ENCODE data around the gene ZNF436. TPM values are rescaled to one million over a fixed set of nuclear protein-coding genes. Genes with fewer than 3 reads are reported as not detected.
A peak's percentile ranks its signal among the peaks of the same experiment; 100 is the strongest.

The ZNF436 gene
- total RNA-seq, 5 donors from 2014 or later (not counting 1 experiment from before 2014, with no cell fraction given) = 4.6 to 9.8 (median 9.3) TPM

GRCh38 chr1:23405946-23406345 lies 36.3 kb upstream of the ZNF436 start:
- 77% methylated on average over 2 of the region's 3 CpGs for WGBS (ENCODE audit: insufficient coverage)
- ATAC-seq (replicated peaks in 1 of 4) = no peak
- Histone ChIP-seq H3K9me3 (no peaks in the 10 kb centered on the region), H3K36me3 (ENCODE audit: control insufficient read depth in 2 of 2, extremely low read depth in 1 of 2, insufficient read depth in 1 of 2, low read length in 1 of 2) (peaks cover 0 to 4% of the 10 kb centered on the region in 2 donors), H3K4me3 (ENCODE audit: control insufficient read depth in 1 of 2, extremely low read depth in 1 of 2, low read length in 1 of 2) (no peak overlapping the region), H3K4me1 (ENCODE audit: control insufficient read depth in 1 of 2, extremely low read depth in 1 of 2, insufficient read depth in 2 of 2, low read length in 2 of 2) (peaks cover 0 to 6% of the 10 kb centered on the region in 2 experiments), H3K27ac (ENCODE audit: low read length) (no peak overlapping the region), H3K27me3 (replicated peaks in 1 of 2; ENCODE audit: control insufficient read depth in 2 of 2, extremely low read depth in 1 of 2, insufficient read depth in 2 of 2, low read length in 1 of 2) (no peaks in the 10 kb centered on the region)
- POLR2A ChIA-PET = no interaction called here
- Mint-ChIP-seq H3K27ac (no peak overlapping the region), H3K9me3 (no peaks in the 10 kb centered on the region), H3K4me3 (no peak overlapping the region), H3K27me3 (no peaks in the 10 kb centered on the region), H3K4me1 (peaks cover 10 to 12% (median 11%) of the 10 kb centered on the region in 3 donors), H3K36me3 (peaks cover 7% of the 10 kb centered on the region)
- DNase-seq = no peak
- CTCF ChIA-PET = no interaction called here

- Mint-ChIP-seq H3K27ac (no peak overlapping the region), H3K36me3 (peaks cover 11% of the 10 kb centered on the region), H3K4me3 (no peak overlapping the region), H3K4me1 (peaks cover 10 to 12% (median 11%) of the 10 kb centered on the region in 3 donors), H3K9me3 (no peaks in the 10 kb centered on the region), H3K27me3 (no peaks in the 10 kb centered on the region)
- ATAC-seq (replicated peaks in 1 of 4) = peak; percentile 88 to 97 (median 94)
- ChIA-PET CTCF (interaction anchor here (0.5 to 1.2 kb wide), 8 partner anchors 14 to 214 kb away, joined by 3 to 4 read pairs (median 3); partner anchors contain the start of gene HNRNPR (in 1 of the 2)), POLR2A (interaction anchor here (0.6 kb wide), 3 partner anchors 9 to 1770 kb away, joined by 3 to 4 read pairs (median 3); no protein-coding TSS in a partner anchor)
- WGBS (ENCODE audit: insufficient coverage) = 18% methylated on average over 17 of the region's 19 CpGs
- Histone ChIP-seq H3K36me3 (ENCODE audit: control insufficient read depth in 2 of 2, extremely low read depth in 1 of 2, insufficient read depth in 1 of 2, low read length in 1 of 2) (peaks cover 0 to 4% of the 10 kb centered on the region in 2 donors), H3K27ac (ENCODE audit: low read length) (no peak overlapping the region), H3K9me3 (no peaks in the 10 kb centered on the region), H3K27me3 (replicated peaks in 1 of 2; ENCODE audit: control insufficient read depth in 2 of 2, extremely low read depth in 1 of 2, insufficient read depth in 2 of 2, low read length in 1 of 2) (no peaks in the 10 kb centered on the region), H3K4me1 (ENCODE audit: control insufficient read depth in 1 of 2, extremely low read depth in 1 of 2, insufficient read depth in 2 of 2, low read length in 2 of 2) (peaks cover 0 to 6% of the 10 kb centered on the region in 2 experiments), H3K4me3 (ENCODE audit: control insufficient read depth in 1 of 2, extremely low read depth in 1 of 2, low read length in 1 of 2) (no peak overlapping the region)
- peak; percentile 48 to 85 (median 74) for DNase-seq
These were observed 34.3 kb upstream of the ZNF436 start for GRCh38 chr1:23403735-23404486.

- H3K4me1 Mint-ChIP-seq = peaks cover 10 to 12% (median 11%) of the 10 kb centered on the region in 3 donors
- DNase-seq (no peak), ATAC-seq (replicated peaks in 1 of 4) (no peak)
- CTCF ChIA-PET = interaction anchor here (0.6 to 1.2 kb wide), 5 partner anchors 14 to 67 kb away, joined by 3 to 4 read pairs (median 3); partner anchors contain the start of gene HNRNPR (in 1 of the 2)
- WGBS (ENCODE audit: insufficient coverage) = 100% methylated on average over 2 of the region's 4 CpGs
- POLR2A ChIA-PET = interaction anchor here in 1 of 2 donors (0.6 kb wide), 1 partner anchor 298 kb away, joined by 3 read pairs; no protein-coding TSS in a partner anchor
- Histone ChIP-seq H3K4me1 (ENCODE audit: control insufficient read depth in 1 of 2, extremely low read depth in 1 of 2, insufficient read depth in 2 of 2, low read length in 2 of 2) (peaks cover 0 to 6% of the 10 kb centered on the region in 2 experiments), H3K9me3 (no peaks in the 10 kb centered on the region), H3K27me3 (replicated peaks in 1 of 2; ENCODE audit: control insufficient read depth in 2 of 2, extremely low read depth in 1 of 2, insufficient read depth in 2 of 2, low read length in 1 of 2) (no peaks in the 10 kb centered on the region), H3K27ac (ENCODE audit: low read length) (no peak overlapping the region), H3K4me3 (ENCODE audit: control insufficient read depth in 1 of 2, extremely low read depth in 1 of 2, low read length in 1 of 2) (no peak overlapping the region), H3K36me3 (ENCODE audit: control insufficient read depth in 2 of 2, extremely low read depth in 1 of 2, insufficient read depth in 1 of 2, low read length in 1 of 2) (peaks cover 0 to 2% of the 10 kb centered on the region in 2 donors)
- no peak overlapping the region for H3K4me3 Mint-ChIP-seq
- H3K27ac Mint-ChIP-seq = no peak overlapping the region
- H3K9me3 Mint-ChIP-seq = no peaks in the 10 kb centered on the region
- no peaks in the 10 kb centered on the region for H3K27me3 Mint-ChIP-seq
- H3K36me3 Mint-ChIP-seq = peaks cover 11% of the 10 kb centered on the region
These were observed 33.7 kb upstream of the ZNF436 start for GRCh38 chr1:23403355-23403734.

- ATAC-seq (replicated peaks in 1 of 4) (no peak), DNase-seq (no peak)
- ChIA-PET CTCF (interaction anchor here in 1 of 2 donors (1.2 kb wide), 2 partner anchors 14 to 35 kb away, joined by 3 to 4 read pairs; no protein-coding TSS in a partner anchor), POLR2A (interaction anchor here (0.6 to 0.7 kb wide), 2 partner anchors 210 to 298 kb away, joined by 3 to 6 read pairs; no protein-coding TSS in a partner anchor)
- Mint-ChIP-seq H3K27ac (no peak overlapping the region), H3K4me1 (peaks cover 10 to 12% (median 11%) of the 10 kb centered on the region in 3 donors), H3K9me3 (no peaks in the 10 kb centered on the region), H3K27me3 (no peaks in the 10 kb centered on the region), H3K4me3 (no peak overlapping the region), H3K36me3 (peaks cover 11% of the 10 kb centered on the region)
- Histone ChIP-seq H3K4me1 (ENCODE audit: control insufficient read depth in 1 of 2, extremely low read depth in 1 of 2, insufficient read depth in 2 of 2, low read length in 2 of 2) (peaks cover 0 to 6% of the 10 kb centered on the region in 2 experiments), H3K27me3 (replicated peaks in 1 of 2; ENCODE audit: control insufficient read depth in 2 of 2, extremely low read depth in 1 of 2, insufficient read depth in 2 of 2, low read length in 1 of 2) (no peaks in the 10 kb centered on the region), H3K36me3 (ENCODE audit: control insufficient read depth in 2 of 2, extremely low read depth in 1 of 2, insufficient read depth in 1 of 2, low read length in 1 of 2) (no peaks in the 10 kb centered on the region), H3K9me3 (no peaks in the 10 kb centered on the region), H3K27ac (ENCODE audit: low read length) (no peak overlapping the region), H3K4me3 (ENCODE audit: control insufficient read depth in 1 of 2, extremely low read depth in 1 of 2, low read length in 1 of 2) (no peak overlapping the region)
- 85% methylated on average over 4 of the region's 6 CpGs for WGBS (ENCODE audit: insufficient coverage)
These were observed 33.4 kb upstream of the ZNF436 start for GRCh38 chr1:23403038-23403336.

GRCh38 chr1:23402286-23403037 lies 32.8 kb upstream of the ZNF436 start:
- DNase-seq = peak in 1 of 35 experiments; percentile 4
- peaks cover 10 to 12% (median 11%) of the 10 kb centered on the region in 3 donors for H3K4me1 Mint-ChIP-seq

GRCh38 chr1:23401313-23401712 lies 31.7 kb upstream of the ZNF436 start:
- Mint-ChIP-seq H3K36me3 (peaks cover 21% of the 10 kb centered on the region), H3K4me3 (no peak overlapping the region)

More at GRCh38 chr1:23402286-23403037, 32.8 kb upstream of the ZNF436 start:
- ChIA-PET POLR2A (interaction anchor here (0.6 to 0.7 kb wide), 2 partner anchors 24 to 211 kb away, joined by 3 to 6 read pairs; no protein-coding TSS in a partner anchor), CTCF (interaction anchor here (0.7 to 1.2 kb wide), 2 partner anchors 13 to 31 kb away, joined by 3 read pairs; no protein-coding TSS in a partner anchor)
- H3K36me3 Mint-ChIP-seq = peaks cover 17% of the 10 kb centered on the region
- Histone ChIP-seq H3K27me3 (replicated peaks in 1 of 2; ENCODE audit: control insufficient read depth in 2 of 2, extremely low read depth in 1 of 2, insufficient read depth in 2 of 2, low read length in 1 of 2) (no peaks in the 10 kb centered on the region), H3K9me3 (no peaks in the 10 kb centered on the region), H3K4me3 (ENCODE audit: control insufficient read depth in 1 of 2, extremely low read depth in 1 of 2, low read length in 1 of 2) (no peak overlapping the region), H3K27ac (ENCODE audit: low read length) (no peak overlapping the region), H3K4me1 (ENCODE audit: control insufficient read depth in 1 of 2, extremely low read depth in 1 of 2, insufficient read depth in 2 of 2, low read length in 2 of 2) (peaks cover 0 to 6% of the 10 kb centered on the region in 2 experiments), H3K36me3 (ENCODE audit: control insufficient read depth in 2 of 2, extremely low read depth in 1 of 2, insufficient read depth in 1 of 2, low read length in 1 of 2) (no peaks in the 10 kb centered on the region)
- H3K9me3 Mint-ChIP-seq = no peaks in the 10 kb centered on the region
- 91% methylated on average over 7 of the region's 11 CpGs for WGBS (ENCODE audit: insufficient coverage)
- H3K4me3 Mint-ChIP-seq = no peak overlapping the region
- H3K27me3 Mint-ChIP-seq = no peaks in the 10 kb centered on the region
- ATAC-seq (replicated peaks in 1 of 4) = no peak
- H3K27ac Mint-ChIP-seq = no peak overlapping the region

More at GRCh38 chr1:23401313-23401712, 31.7 kb upstream of the ZNF436 start:
- H3K27ac ChIP-seq (ENCODE audit: low read length) = no peak overlapping the region
- CTCF ChIA-PET = no interaction called here
- H3K36me3 ChIP-seq (ENCODE audit: control insufficient read depth in 2 of 2, extremely low read depth in 1 of 2, insufficient read depth in 1 of 2, low read length in 1 of 2) = no peaks in the 10 kb centered on the region
- Mint-ChIP-seq H3K4me1 (peaks cover 10 to 12% (median 11%) of the 10 kb centered on the region in 3 donors), H3K27me3 (no peaks in the 10 kb centered on the region), H3K9me3 (no peaks in the 10 kb centered on the region), H3K27ac (no peak overlapping the region)
- H3K27me3 ChIP-seq (replicated peaks in 1 of 2; ENCODE audit: control insufficient read depth in 2 of 2, extremely low read depth in 1 of 2, insufficient read depth in 2 of 2, low read length in 1 of 2) = no peaks in the 10 kb centered on the region
- no peaks in the 10 kb centered on the region for H3K9me3 ChIP-seq
- POLR2A ChIA-PET = interaction anchor here in 1 of 2 donors (0.6 kb wide), 1 partner anchor 1041 kb away, joined by 3 read pairs; no protein-coding TSS in a partner anchor
- WGBS (ENCODE audit: insufficient coverage) = 92% methylated on average over 2 of the region's 6 CpGs
- H3K4me3 ChIP-seq (ENCODE audit: control insufficient read depth in 1 of 2, extremely low read depth in 1 of 2, low read length in 1 of 2) = no peak overlapping the region
- DNase-seq (no peak), ATAC-seq (replicated peaks in 1 of 4) (no peak)
- peaks cover 0 to 6% of the 10 kb centered on the region in 2 experiments for H3K4me1 ChIP-seq (ENCODE audit: control insufficient read depth in 1 of 2, extremely low read depth in 1 of 2, insufficient read depth in 2 of 2, low read length in 2 of 2)
